ENCODE results near the gene AFF2.

AFF2 gene

DNA sequence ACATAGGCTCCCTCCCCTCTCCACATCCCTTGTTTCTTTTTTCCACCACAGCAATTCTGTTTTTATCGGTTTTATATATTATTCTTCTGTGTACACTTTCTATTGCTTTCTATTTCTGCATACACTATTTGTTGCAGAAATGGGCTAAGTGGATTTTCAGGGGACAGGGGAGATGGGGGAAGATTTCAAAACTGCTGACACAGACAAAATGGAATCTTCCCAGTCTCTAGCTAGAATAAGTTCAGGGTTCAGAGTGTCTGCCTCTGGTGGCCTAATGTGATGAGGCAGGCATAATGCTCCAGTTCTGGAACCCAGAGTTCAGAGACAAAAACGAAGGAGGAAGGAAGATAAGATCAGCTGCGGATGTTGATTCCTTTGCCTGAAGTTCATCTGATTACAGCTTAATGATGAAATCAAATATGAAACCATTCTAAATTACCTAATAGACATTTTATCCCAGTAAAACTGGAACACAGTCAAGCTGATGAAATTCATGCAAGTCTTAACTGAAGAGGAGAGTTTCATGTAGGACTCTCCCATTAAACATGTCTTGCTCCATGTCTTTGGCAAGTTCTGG lies 447.1 kb downstream of the AFF2 start:
- no peaks in the 10 kb centered on the region for H3K36me3 ChIP-seq (ENCODE audit: low read depth)
- no peaks in the 10 kb centered on the region for H3K4me1 ChIP-seq (ENCODE audit: insufficient read depth, poor library complexity, severe bottlenecking)
- no peak for DNase-seq (ENCODE audit: low spot score)
- no peak for ATAC-seq (ENCODE audit: low read depth)
- TF ChIP-seq, protein P1, sequence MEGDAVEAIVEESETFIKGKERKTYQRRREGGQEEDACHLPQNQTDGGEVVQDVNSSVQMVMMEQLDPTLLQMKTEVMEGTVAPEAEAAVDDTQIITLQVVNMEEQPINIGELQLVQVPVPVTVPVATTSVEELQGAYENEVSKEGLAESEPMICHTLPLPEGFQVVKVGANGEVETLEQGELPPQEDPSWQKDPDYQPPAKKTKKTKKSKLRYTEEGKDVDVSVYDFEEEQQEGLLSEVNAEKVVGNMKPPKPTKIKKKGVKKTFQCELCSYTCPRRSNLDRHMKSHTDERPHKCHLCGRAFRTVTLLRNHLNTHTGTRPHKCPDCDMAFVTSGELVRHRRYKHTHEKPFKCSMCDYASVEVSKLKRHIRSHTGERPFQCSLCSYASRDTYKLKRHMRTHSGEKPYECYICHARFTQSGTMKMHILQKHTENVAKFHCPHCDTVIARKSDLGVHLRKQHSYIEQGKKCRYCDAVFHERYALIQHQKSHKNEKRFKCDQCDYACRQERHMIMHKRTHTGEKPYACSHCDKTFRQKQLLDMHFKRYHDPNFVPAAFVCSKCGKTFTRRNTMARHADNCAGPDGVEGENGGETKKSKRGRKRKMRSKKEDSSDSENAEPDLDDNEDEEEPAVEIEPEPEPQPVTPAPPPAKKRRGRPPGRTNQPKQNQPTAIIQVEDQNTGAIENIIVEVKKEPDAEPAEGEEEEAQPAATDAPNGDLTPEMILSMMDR (IDR thresholded peaks at IDR 0.05; ENCODE audit: poor library complexity, severe bottlenecking) = no peak
- no peak overlapping the region for H3K27ac ChIP-seq (ENCODE audit: poor library complexity, severe bottlenecking)
- no peaks in the 10 kb centered on the region for H3K9me3 ChIP-seq (ENCODE audit: severe bottlenecking)
- H3K27me3 ChIP-seq (ENCODE audit: insufficient read depth, poor library complexity, severe bottlenecking) = no peaks in the 10 kb centered on the region
- H3K4me3 ChIP-seq (ENCODE audit: severe bottlenecking) = no peak overlapping the region

GRCh38 chrX:148956352-148956751 lies 455.9 kb downstream of the AFF2 start:
- H3K9me3 ChIP-seq (ENCODE audit: severe bottlenecking) = no peaks in the 10 kb centered on the region
- H3K36me3 ChIP-seq (ENCODE audit: low read depth) = no peaks in the 10 kb centered on the region
- TF ChIP-seq, protein P1 (IDR thresholded peaks at IDR 0.05; ENCODE audit: poor library complexity, severe bottlenecking) = no peak
- ATAC-seq (ENCODE audit: low read depth) (no peak), DNase-seq (ENCODE audit: low spot score) (no peak)
- H3K27me3 ChIP-seq (ENCODE audit: insufficient read depth, poor library complexity, severe bottlenecking) = no peaks in the 10 kb centered on the region
- H3K4me1 ChIP-seq (ENCODE audit: insufficient read depth, poor library complexity, severe bottlenecking) = no peaks in the 10 kb centered on the region
- no peak overlapping the region for H3K4me3 ChIP-seq (ENCODE audit: severe bottlenecking)
- no peak overlapping the region for H3K27ac ChIP-seq (ENCODE audit: poor library complexity, severe bottlenecking)

DNA sequence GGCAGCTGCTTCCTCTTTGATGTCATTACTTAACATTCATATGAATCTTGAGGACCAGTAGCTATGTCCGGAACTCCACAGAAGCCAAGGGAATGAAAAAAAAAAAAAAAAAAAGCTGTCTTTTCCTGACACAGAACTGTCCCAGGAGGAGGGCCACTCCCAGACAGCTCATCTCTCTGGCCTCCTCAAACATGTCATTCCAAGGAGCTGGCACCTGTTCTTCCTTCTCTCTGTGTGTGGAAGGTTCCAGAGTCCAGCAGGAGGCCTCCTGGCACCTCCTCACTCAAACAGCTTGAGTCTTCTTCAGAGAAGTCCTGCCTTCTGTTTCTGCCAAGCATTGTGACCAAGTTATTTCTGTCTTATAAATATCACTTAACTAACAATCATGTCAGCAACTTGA lies 458.5 kb downstream of the AFF2 start:
- ATAC-seq (ENCODE audit: low read depth) = no peak
- Histone ChIP-seq H3K27me3 (ENCODE audit: insufficient read depth, poor library complexity, severe bottlenecking) (no peaks in the 10 kb centered on the region), H3K27ac (ENCODE audit: poor library complexity, severe bottlenecking) (no peak overlapping the region), H3K9me3 (ENCODE audit: severe bottlenecking) (no peaks in the 10 kb centered on the region), H3K4me1 (ENCODE audit: insufficient read depth, poor library complexity, severe bottlenecking) (no peaks in the 10 kb centered on the region), H3K4me3 (ENCODE audit: severe bottlenecking) (no peak overlapping the region), H3K36me3 (ENCODE audit: low read depth) (no peaks in the 10 kb centered on the region)
- TF ChIP-seq, protein P1 (IDR thresholded peaks at IDR 0.05; ENCODE audit: poor library complexity, severe bottlenecking) = no peak
- DNase-seq (ENCODE audit: low spot score) = no peak

DNA sequence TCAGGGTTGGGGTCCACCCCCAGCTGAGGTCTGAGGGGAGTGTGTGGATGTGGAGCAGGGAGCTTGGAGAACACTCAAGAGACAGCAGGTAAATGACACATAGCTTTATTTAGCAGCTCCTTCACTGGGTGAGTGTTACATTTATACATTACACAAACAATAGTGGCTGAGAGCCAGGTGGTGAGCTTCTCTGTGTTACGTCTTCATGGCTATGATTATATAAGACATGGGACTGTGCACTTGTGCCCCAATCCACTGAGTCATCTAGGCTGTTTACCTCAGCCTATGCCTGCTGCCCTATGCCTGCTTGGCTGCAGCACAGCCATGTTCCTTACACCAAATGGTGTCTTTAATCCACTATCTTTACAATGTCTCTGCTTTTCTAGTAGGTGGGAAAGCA lies 459.6 kb downstream of the AFF2 start:
- no peak overlapping the region for H3K27ac ChIP-seq (ENCODE audit: poor library complexity, severe bottlenecking)
- H3K36me3 ChIP-seq (ENCODE audit: low read depth) = no peaks in the 10 kb centered on the region
- H3K27me3 ChIP-seq (ENCODE audit: insufficient read depth, poor library complexity, severe bottlenecking) = no peaks in the 10 kb centered on the region
- no peaks in the 10 kb centered on the region for H3K9me3 ChIP-seq (ENCODE audit: severe bottlenecking)
- ATAC-seq (ENCODE audit: low read depth) = no peak
- H3K4me1 ChIP-seq (ENCODE audit: insufficient read depth, poor library complexity, severe bottlenecking) = no peaks in the 10 kb centered on the region
- TF ChIP-seq, protein P1 (IDR thresholded peaks at IDR 0.05; ENCODE audit: poor library complexity, severe bottlenecking) = no peak
- DNase-seq (ENCODE audit: low spot score) = no peak
- H3K4me3 ChIP-seq (ENCODE audit: severe bottlenecking) = no peak overlapping the region

GRCh38 chrX:148961985-148962384 lies 461.6 kb downstream of the AFF2 start:
- no peaks in the 10 kb centered on the region for H3K4me1 ChIP-seq (ENCODE audit: insufficient read depth, poor library complexity, severe bottlenecking)
- H3K27me3 ChIP-seq (ENCODE audit: insufficient read depth, poor library complexity, severe bottlenecking) = no peaks in the 10 kb centered on the region
- no peaks in the 10 kb centered on the region for H3K36me3 ChIP-seq (ENCODE audit: low read depth)
- ATAC-seq (ENCODE audit: low read depth) = no peak
- TF ChIP-seq, protein P1 (IDR thresholded peaks at IDR 0.05; ENCODE audit: poor library complexity, severe bottlenecking) = no peak
- no peak for DNase-seq (ENCODE audit: low spot score)
- no peaks in the 10 kb centered on the region for H3K9me3 ChIP-seq (ENCODE audit: severe bottlenecking)
- no peak overlapping the region for H3K4me3 ChIP-seq (ENCODE audit: severe bottlenecking)
- no peak overlapping the region for H3K27ac ChIP-seq (ENCODE audit: poor library complexity, severe bottlenecking)

All from RWPE2 (cell line).